NCI-H128 (cell line): ENCODE results near the gene WASF2.
A peak's percentile ranks its signal among the peaks of the same experiment; 100 is the strongest.

ENCODE experiments used
- DNase-seq: peaks from one replicate; lab custom pipeline; 2025; ENCODE audit not compliant: unreplicated experiment; lab: John Stamatoyannopoulos, UW

The WASF2 gene

DNA sequence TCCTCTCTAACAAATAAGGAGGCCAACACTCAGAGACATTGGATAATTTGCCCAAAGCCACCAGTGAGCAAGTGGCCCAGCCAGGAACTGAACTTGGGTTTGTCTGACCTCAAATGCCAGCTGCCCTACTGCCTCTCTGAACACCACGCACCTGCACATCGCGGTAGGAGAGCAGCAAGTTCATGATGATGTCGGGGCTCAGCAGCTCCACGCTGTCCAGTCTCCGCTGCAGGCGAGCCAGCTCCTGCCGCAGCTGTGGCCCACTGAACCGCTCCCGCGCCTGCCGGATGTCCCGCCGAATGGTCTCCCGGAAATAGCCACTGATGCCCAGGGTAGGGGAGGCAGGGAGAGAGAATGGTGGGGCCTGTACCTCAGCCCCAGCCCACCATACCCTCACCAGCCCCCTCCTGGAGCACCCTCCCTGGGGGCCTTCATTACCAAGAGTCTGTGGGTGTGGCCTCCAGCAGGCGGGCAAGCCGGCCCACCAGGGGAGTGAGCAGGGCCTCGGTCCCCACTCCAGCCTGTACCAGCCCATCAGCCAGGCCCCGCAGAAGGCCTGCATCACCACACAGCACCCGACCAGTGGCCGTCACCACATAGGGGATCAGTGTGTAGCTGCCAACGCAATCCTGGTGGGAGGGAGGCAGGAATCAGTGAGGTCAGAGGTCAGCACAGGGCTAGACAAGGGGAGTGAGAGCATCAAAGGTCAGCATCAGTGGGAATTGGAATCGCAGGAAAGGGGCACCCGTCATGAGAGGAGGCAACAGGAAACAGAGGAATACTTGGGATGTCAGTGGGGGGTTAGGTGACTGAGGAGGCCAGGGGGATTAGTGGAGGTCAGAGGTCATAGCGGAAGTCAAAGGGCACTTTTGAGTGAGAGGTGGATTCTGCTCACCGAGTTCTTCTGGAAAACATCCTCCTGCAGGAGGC lies 125.9 kb downstream of the WASF2 start:
- no peak for DNase-seq

- DNase-seq: no peak
Observed at GRCh38 chr1:27361553-27361952, 128.4 kb downstream of the WASF2 start.

DNA sequence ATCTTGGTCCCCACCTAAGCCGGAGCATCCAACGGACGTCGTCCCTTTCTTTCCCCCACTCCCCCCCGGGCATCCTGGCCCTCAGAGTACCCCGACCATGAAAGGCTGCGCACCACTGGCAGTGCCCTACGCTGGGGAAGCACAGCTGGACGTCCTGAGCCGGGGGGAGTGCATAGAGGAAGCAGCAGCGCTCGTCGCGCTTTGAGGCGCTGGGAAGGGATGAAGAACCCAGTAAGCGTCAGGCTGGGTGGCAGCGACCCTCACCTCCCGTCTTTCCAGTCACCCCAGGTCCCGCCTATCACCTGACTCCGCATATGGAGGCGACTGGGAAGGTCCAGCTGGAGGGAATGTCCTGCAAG lies 128.9 kb downstream of the WASF2 start:
- DNase-seq: no peak

GRCh38 chr1:27360159-27361043 lies 129.6 kb downstream of the WASF2 start:
- DNase-seq: no peak

DNA sequence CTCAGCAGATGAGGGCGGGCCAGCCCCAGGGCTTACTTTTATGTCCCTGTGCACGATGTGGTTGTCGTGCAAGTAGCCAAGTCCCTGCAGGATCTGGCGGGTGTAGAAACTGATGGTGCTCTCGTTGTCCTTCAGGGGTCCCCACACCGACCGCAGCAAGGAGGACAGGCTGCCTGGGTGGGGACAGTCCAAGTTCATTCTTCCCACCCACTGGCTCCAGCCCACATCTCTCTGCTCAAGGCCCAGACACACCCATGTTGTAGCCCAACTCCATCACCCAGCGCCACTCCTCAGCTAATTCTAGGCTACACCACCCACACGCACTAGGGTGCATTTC lies 130.2 kb downstream of the WASF2 start:
- DNase-seq: no peak

DNA sequence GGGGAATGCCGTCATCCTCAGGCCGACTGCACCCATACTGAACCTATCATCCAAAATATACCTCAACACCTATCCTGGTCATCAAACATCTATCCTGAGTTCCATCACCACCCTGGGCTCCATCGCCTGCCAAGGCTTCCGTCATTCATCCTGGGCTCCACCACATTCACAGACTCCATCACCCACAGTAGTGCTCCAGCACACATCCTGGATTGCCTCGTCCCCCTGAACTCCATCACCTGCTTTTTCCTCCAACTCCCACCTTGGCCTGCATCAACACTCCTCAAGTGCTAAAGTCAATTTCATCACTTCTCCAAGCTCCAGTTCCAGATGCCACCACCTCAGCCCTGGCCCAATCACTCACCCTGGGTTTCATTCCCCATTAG lies 131.0 kb downstream of the WASF2 start:
- DNase-seq: no peak

- DNase-seq: no peak
Observed at GRCh38 chr1:27358038-27358927, 131.7 kb downstream of the WASF2 start.

GRCh38 chr1:27357281-27358037 lies 132.5 kb downstream of the WASF2 start:
- DNase-seq: peak; percentile 16

GRCh38 chr1:27356619-27357280 lies 133.2 kb downstream of the WASF2 start:
- no peak for DNase-seq

GRCh38 chr1:27356277-27356618 lies 133.7 kb downstream of the WASF2 start:
- no peak for DNase-seq

GRCh38 chr1:27355683-27356082 lies 134.3 kb downstream of the WASF2 start:
- DNase-seq: no peak
